GM20000 (cell line): ENCODE data around the gene ATP1A4.

Experiments
- DNase-seq: peaks from one replicate; pipeline ENCODE4 v3.0.0; 2012; ENCODE audit warnings: low spot score
- CTCF ChIP-seq: IDR thresholded peaks from 2 replicates; pipeline ENCODE4 v1.5.1; 2012; ENCODE audit warnings: mild to moderate bottlenecking, control low read depth; ENCODE audit errors: extremely low read depth, missing control alignments

Gene ATP1A4

GRCh38 chr1:160134791-160135572 is 16.4 kb upstream of the ATP1A4 start:
- no peak for DNase-seq

GRCh38 chr1:160136121-160136925 is 15.1 kb upstream of the ATP1A4 start:
- no peak for TF ChIP-seq CTCF
- no peak for DNase-seq

More at GRCh38 chr1:160134791-160135572, 16.4 kb upstream of the ATP1A4 start:
- TF ChIP-seq CTCF, result no peak

DNA sequence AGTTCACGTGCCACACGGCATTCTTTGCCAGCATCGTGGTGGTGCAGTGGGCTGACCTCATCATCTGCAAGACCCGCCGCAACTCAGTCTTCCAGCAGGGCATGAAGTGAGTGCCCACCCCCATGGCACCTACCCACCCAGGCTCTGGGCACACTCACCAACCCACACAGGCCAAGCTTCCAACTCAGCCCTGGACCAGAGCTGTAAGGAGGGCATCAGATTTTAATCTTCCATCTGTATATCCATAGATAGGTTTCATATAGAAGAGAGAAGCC is 14.5 kb upstream of the ATP1A4 start:
- no peak for DNase-seq
- no peak for TF ChIP-seq CTCF

- no peak for DNase-seq
These were observed 14.1 kb upstream of the ATP1A4 start for GRCh38 chr1:160137216-160137862.

GRCh38 chr1:160139840-160140239 is 11.6 kb upstream of the ATP1A4 start:
- DNase-seq, result no peak
- no peak for TF ChIP-seq CTCF

More at GRCh38 chr1:160137216-160137862, 14.1 kb upstream of the ATP1A4 start:
- no peak for TF ChIP-seq CTCF

DNA sequence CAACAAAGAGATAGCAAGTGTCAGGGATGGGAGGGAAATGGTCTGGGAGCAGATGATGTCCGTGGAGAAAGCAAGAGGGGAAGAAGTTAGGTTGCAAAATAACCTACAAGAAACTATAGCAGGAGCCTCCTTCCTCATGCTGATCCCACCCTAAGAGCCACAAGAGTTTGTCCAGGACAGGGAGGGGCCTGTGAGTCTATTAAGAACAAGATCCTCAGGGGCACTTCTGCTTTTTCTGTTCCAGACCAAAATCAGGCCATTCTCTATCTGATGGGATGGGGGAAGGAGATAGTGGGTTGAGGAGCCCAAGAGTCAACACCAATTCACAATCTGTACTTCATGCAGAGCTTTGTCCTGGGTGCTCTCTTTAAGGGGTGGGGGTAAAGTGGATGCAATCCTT is 7.7 kb upstream of the ATP1A4 start:
- TF ChIP-seq CTCF, result no peak
- DNase-seq, result no peak

GRCh38 chr1:160144921-160145320 is 6.5 kb upstream of the ATP1A4 start:
- DNase-seq, result no peak
- TF ChIP-seq CTCF, result no peak
